CD8-positive, alpha-beta memory T cell (primary cell): Measurements from ENCODE around the gene SORCS2. TPM values are rescaled to one million over a fixed set of nuclear protein-coding genes. Genes with fewer than 3 reads are reported as not detected.

Experiments
- CTCF ChIA-PET: fragments of 350-600 bp; sonication (Branson Sonifier 250); formaldehyde crosslinking; loops from one replicate; lab custom pipeline; 2021; ENCODE audit warnings: antibody characterized with exemption; lab: Charles Lee
- POLR2A ChIA-PET: fragments of 350-600 bp; sonication (Branson Sonifier 250); formaldehyde crosslinking; loops from one replicate; lab custom pipeline; 2021; ENCODE audit warnings: antibody characterized with exemption; lab: Charles Lee
- DNase-seq, 5 donors: peaks; one replicate each; pipeline versions ENCODE4 v3.0.0 to v3.0.0-alpha.2; 2020 to 2022; ENCODE audit warnings: mixed read lengths in 1 of 5
- H3K27ac ChIP-seq: one replicate; pipeline ENCODE4 v1.7.0; 2013; ENCODE audit warnings: low read depth, mild to moderate bottlenecking, low read length, moderate library complexity
- H3K27me3 ChIP-seq: 2 replicates; pipeline ENCODE4 v1.7.0; 2013; ENCODE audit warnings: low read length, mild to moderate bottlenecking; ENCODE audit not compliant: insufficient read depth, poor library complexity, severe bottlenecking
- H3K36me3 ChIP-seq: 2 replicates; pipeline ENCODE4 v1.7.0; 2013; ENCODE audit warnings: mild to moderate bottlenecking, low read length, moderate library complexity; ENCODE audit not compliant: insufficient read depth
- H3K4me1 ChIP-seq: 2 replicates; pipeline ENCODE4 v1.7.0; 2013; ENCODE audit warnings: mild to moderate bottlenecking, low read length, moderate library complexity; ENCODE audit not compliant: insufficient read depth
- H3K4me3 ChIP-seq: 2 replicates; pipeline ENCODE4 v1.7.0; 2013; ENCODE audit warnings: mild to moderate bottlenecking, low read length
- H3K9me3 ChIP-seq: 2 replicates; pipeline ENCODE4 v1.7.0; 2013; ENCODE audit warnings: mild to moderate bottlenecking, low read length
- H3K27ac Mint-ChIP-seq, 8 donors: one replicate each; pipeline ENCODE4 v1.8.0; 2020 to 2021; ENCODE audit warnings: mixed read lengths in 8 of 8, mild to moderate bottlenecking in 6 of 8, inconsistent platforms in 3 of 8, moderate library complexity in 3 of 8
- H3K27me3 Mint-ChIP-seq, 2 donors: one replicate each; pipeline ENCODE4 v1.8.0; 2020 to 2021; ENCODE audit warnings: mixed read lengths in 2 of 2, mild to moderate bottlenecking in 1 of 2, moderate library complexity in 1 of 2
- H3K36me3 Mint-ChIP-seq, 3 donors: one replicate each; pipeline ENCODE4 v1.8.0; 2020 to 2021; ENCODE audit warnings: mixed read lengths in 3 of 3, inconsistent platforms in 1 of 3, mild to moderate bottlenecking in 1 of 3
- H3K4me1 Mint-ChIP-seq, 3 donors: one replicate each; pipeline ENCODE4 v1.8.0; 2020 to 2021; ENCODE audit warnings: mixed read lengths in 3 of 3, inconsistent platforms in 1 of 3, mild to moderate bottlenecking in 1 of 3
- H3K4me3 Mint-ChIP-seq, 7 donors: one replicate each; pipeline ENCODE4 v1.8.0; 2020 to 2021; ENCODE audit warnings: mixed read lengths in 7 of 7, mild to moderate bottlenecking in 6 of 7, moderate library complexity in 4 of 7, inconsistent platforms in 2 of 7
- H3K9me3 Mint-ChIP-seq, 5 donors: one replicate each; pipeline ENCODE4 v1.8.0; 2020 to 2022; ENCODE audit warnings: mixed read lengths in 5 of 5, mild to moderate bottlenecking in 3 of 5, moderate library complexity in 2 of 5, inconsistent platforms in 1 of 5
- polyA plus RNA-seq: library from polyadenylated mRNA; unstranded; fragments of 300-500 nt; fragmentation: Illumina TruSeq; gene quantifications from one replicate; pipeline ENCODE4 v1.2.3, GENCODE V29; 2021
- total RNA-seq, 2 experiments: library from RNA; stranded (reverse); gene quantifications; one replicate each; pipeline ENCODE4 v1.2.3, GENCODE V29; 2021

The SORCS2 gene
- total and polyA plus RNA-seq, 3 experiments from 2014 or later, result not detected

GRCh38 chr4:7423801-7424552 is 231.6 kb downstream of the SORCS2 start:
- Histone ChIP-seq H3K4me1 (no peaks in the 10 kb centered on the region), H3K27ac (no peak overlapping the region), H3K4me3 (no peak overlapping the region), H3K9me3 (no peaks in the 10 kb centered on the region), H3K27me3 (no peaks in the 10 kb centered on the region), H3K36me3 (no peaks in the 10 kb centered on the region)
- Mint-ChIP-seq H3K36me3 (no peaks in the 10 kb centered on the region), H3K4me3 (no peak overlapping the region), H3K27me3 (peaks cover 0 to 10% of the 10 kb centered on the region in 2 donors), H3K9me3 (no peaks in the 10 kb centered on the region), H3K27ac (no peak overlapping the region), H3K4me1 (no peaks in the 10 kb centered on the region)
- DNase-seq, result peak in 1 of 5 donors; percentile 37
- ChIA-PET POLR2A (no interaction called here), CTCF (no interaction called here)

GRCh38 chr4:7424553-7425111 is 232.3 kb downstream of the SORCS2 start:
- Histone ChIP-seq H3K4me1 (no peaks in the 10 kb centered on the region), H3K27me3 (no peaks in the 10 kb centered on the region), H3K4me3 (no peak overlapping the region), H3K36me3 (no peaks in the 10 kb centered on the region), H3K9me3 (no peaks in the 10 kb centered on the region), H3K27ac (no peak overlapping the region)
- Mint-ChIP-seq H3K4me3 (no peak overlapping the region), H3K27ac (no peak overlapping the region), H3K9me3 (no peaks in the 10 kb centered on the region), H3K4me1 (no peaks in the 10 kb centered on the region), H3K27me3 (peaks cover 0 to 8% of the 10 kb centered on the region in 2 donors), H3K36me3 (no peaks in the 10 kb centered on the region)
- CTCF ChIA-PET, result no interaction called here
- peak in 1 of 5 donors; percentile 41 for DNase-seq
- POLR2A ChIA-PET, result no interaction called here

- no peaks in the 10 kb centered on the region for H3K27me3 ChIP-seq
- H3K27ac ChIP-seq, result no peak overlapping the region
- POLR2A ChIA-PET, result no interaction called here
- peak in 1 of 5 donors; percentile 18 for DNase-seq
- no peaks in the 10 kb centered on the region for H3K4me1 ChIP-seq
- H3K27ac Mint-ChIP-seq, result no peak overlapping the region
- no peaks in the 10 kb centered on the region for H3K36me3 Mint-ChIP-seq
- H3K9me3 Mint-ChIP-seq, result no peaks in the 10 kb centered on the region
- CTCF ChIA-PET, result no interaction called here
- H3K4me3 Mint-ChIP-seq, result no peak overlapping the region
- H3K36me3 ChIP-seq, result no peaks in the 10 kb centered on the region
- H3K4me1 Mint-ChIP-seq, result no peaks in the 10 kb centered on the region
- H3K4me3 ChIP-seq, result no peak overlapping the region
- H3K9me3 ChIP-seq, result no peaks in the 10 kb centered on the region
- peaks cover 0 to 8% of the 10 kb centered on the region in 2 donors for H3K27me3 Mint-ChIP-seq
Measured at GRCh38 chr4:7425124-7425523, 232.8 kb downstream of the SORCS2 start.

GRCh38 chr4:7425591-7426468 is 233.5 kb downstream of the SORCS2 start:
- POLR2A ChIA-PET, result no interaction called here
- Mint-ChIP-seq H3K4me3 (no peak overlapping the region), H3K9me3 (no peaks in the 10 kb centered on the region), H3K4me1 (no peaks in the 10 kb centered on the region), H3K27ac (no peak overlapping the region), H3K36me3 (no peaks in the 10 kb centered on the region), H3K27me3 (peaks cover 0 to 8% of the 10 kb centered on the region in 2 donors)
- Histone ChIP-seq H3K9me3 (no peaks in the 10 kb centered on the region), H3K36me3 (no peaks in the 10 kb centered on the region), H3K27me3 (no peaks in the 10 kb centered on the region), H3K4me1 (no peaks in the 10 kb centered on the region), H3K4me3 (no peak overlapping the region), H3K27ac (no peak overlapping the region)
- CTCF ChIA-PET, result no interaction called here
- peak in 1 of 5 donors; percentile 20 for DNase-seq

DNA sequence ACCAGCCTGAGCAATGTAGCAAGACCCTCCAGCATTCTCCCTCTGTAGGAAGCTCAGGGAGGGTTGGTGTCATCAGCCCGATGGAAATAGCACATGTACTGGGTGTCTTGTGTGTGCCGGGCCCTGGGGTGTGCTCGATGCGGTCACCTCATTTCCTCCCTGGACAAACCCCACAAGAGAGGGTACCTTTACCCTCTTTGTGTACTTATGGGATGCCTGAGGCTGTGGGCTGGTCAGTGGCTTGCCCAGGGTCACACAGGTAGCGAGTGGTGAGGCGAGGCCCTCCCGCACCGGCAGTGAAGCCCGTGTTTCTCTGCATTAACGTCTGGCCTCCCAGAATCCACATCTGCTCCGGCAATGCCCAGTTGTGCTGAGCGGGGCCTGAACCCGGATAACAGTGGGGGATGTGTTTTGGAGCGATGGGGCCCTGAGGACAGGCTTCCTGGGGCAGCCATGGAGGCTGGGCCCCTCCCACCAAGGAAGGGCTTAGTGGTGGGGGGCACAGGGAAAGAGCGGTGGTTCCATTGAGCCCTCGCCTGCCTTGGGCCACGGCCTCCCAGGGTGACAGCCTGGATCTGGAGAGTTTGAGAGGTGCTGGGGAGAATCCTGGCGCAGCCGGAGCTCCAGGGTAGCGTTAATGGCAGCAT is 234.3 kb downstream of the SORCS2 start:
- H3K9me3 Mint-ChIP-seq, result no peaks in the 10 kb centered on the region
- no peaks in the 10 kb centered on the region for H3K36me3 Mint-ChIP-seq
- Histone ChIP-seq H3K36me3 (no peaks in the 10 kb centered on the region), H3K4me3 (no peak overlapping the region), H3K27me3 (no peaks in the 10 kb centered on the region), H3K9me3 (no peaks in the 10 kb centered on the region), H3K4me1 (no peaks in the 10 kb centered on the region), H3K27ac (no peak overlapping the region)
- no peak overlapping the region for H3K27ac Mint-ChIP-seq
- CTCF ChIA-PET, result no interaction called here
- H3K27me3 Mint-ChIP-seq, result peaks cover 0 to 8% of the 10 kb centered on the region in 2 donors
- no peaks in the 10 kb centered on the region for H3K4me1 Mint-ChIP-seq
- POLR2A ChIA-PET, result no interaction called here
- peak in 1 of 5 donors; percentile 16 for DNase-seq
- H3K4me3 Mint-ChIP-seq, result no peak overlapping the region

- H3K4me3 ChIP-seq, result no peak overlapping the region
- no peaks in the 10 kb centered on the region for H3K9me3 Mint-ChIP-seq
- peak overlapping the region in 1 of 8 donors; percentile 77 for H3K27ac Mint-ChIP-seq
- ChIA-PET POLR2A (no interaction called here), CTCF (no interaction called here)
- H3K4me3 Mint-ChIP-seq, result no peak overlapping the region
- H3K36me3 Mint-ChIP-seq, result no peaks in the 10 kb centered on the region
- H3K4me1 ChIP-seq, result no peaks in the 10 kb centered on the region
- no peaks in the 10 kb centered on the region for H3K9me3 ChIP-seq
- H3K27me3 ChIP-seq, result no peaks in the 10 kb centered on the region
- H3K27me3 Mint-ChIP-seq, result peaks cover 0 to 7% of the 10 kb centered on the region in 2 donors
- no peaks in the 10 kb centered on the region for H3K36me3 ChIP-seq
- H3K4me1 Mint-ChIP-seq, result no peaks in the 10 kb centered on the region
- no peak overlapping the region for H3K27ac ChIP-seq
- DNase-seq, result peak in 1 of 5 donors; percentile 10
Measured at GRCh38 chr4:7427361-7427760, 235.0 kb downstream of the SORCS2 start.

DNA sequence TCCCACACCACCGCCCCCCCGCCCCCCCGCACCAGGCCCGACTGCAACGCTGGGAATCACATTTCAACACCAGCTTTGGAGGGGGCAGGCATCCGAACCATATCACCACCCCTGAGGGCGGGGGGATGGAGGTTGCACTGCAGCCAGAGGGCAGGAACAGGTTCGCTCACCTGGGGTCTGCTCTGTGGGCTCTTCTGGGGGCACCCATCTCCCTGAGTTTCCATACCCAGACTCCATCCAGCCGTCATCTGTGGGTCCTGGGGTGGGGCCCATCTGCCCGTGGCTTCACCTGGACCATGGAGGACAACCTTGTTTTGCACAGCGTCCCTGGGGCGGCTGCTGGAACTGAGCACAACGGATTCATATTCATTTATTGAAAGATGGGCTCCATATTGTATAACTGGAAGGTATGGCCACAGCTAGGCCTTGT is 235.5 kb downstream of the SORCS2 start:
- H3K4me1 ChIP-seq, result no peaks in the 10 kb centered on the region
- H3K4me3 Mint-ChIP-seq, result no peak overlapping the region
- H3K27ac Mint-ChIP-seq, result no peak overlapping the region
- no peaks in the 10 kb centered on the region for H3K36me3 ChIP-seq
- no peaks in the 10 kb centered on the region for H3K4me1 Mint-ChIP-seq
- no peaks in the 10 kb centered on the region for H3K27me3 ChIP-seq
- H3K4me3 ChIP-seq, result no peak overlapping the region
- no peak overlapping the region for H3K27ac ChIP-seq
- H3K36me3 Mint-ChIP-seq, result no peaks in the 10 kb centered on the region
- POLR2A ChIA-PET, result no interaction called here
- DNase-seq, result no peak
- H3K27me3 Mint-ChIP-seq, result peaks cover 0 to 3% of the 10 kb centered on the region in 2 donors
- CTCF ChIA-PET, result no interaction called here
- H3K9me3 Mint-ChIP-seq, result no peaks in the 10 kb centered on the region
- H3K9me3 ChIP-seq, result no peaks in the 10 kb centered on the region
